Measurements from ENCODE around the gene IP6K3. TPM values are rescaled to one million over a fixed set of nuclear protein-coding genes. Genes with fewer than 3 reads are reported as not detected.

Gene IP6K3
- total RNA-seq, 1 experiment from 2014 or later, result 6.8 TPM

GRCh38 chr6:33740794-33741193, 5.9 kb downstream of the IP6K3 start:
- no peak for DNase-seq (ENCODE audit: low spot score)

GRCh38 chr6:33740204-33740608, 6.5 kb downstream of the IP6K3 start:
- DNase-seq (ENCODE audit: low spot score), result no peak

DNA sequence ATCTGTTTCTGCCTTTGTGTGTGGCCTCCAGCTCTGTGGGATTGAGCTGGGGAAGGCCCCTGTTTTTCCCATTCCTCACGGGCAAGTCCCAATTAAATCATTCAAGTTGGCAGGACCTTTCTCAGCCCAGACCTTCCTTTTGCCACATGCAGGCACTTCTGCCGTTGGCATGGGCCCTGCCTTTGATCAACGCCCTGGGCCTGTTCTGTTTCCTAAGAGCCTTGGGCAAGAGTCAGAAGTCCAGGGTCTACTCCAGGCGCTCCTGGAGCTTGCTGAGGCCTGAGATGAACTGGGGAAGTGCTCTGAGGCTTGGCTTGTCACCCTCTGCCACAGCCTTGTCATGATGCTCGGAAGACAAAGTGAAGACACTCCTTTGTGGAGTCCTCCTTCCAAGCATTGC, 7.1 kb downstream of the IP6K3 start:
- DNase-seq (ENCODE audit: low spot score), result no peak

DNA sequence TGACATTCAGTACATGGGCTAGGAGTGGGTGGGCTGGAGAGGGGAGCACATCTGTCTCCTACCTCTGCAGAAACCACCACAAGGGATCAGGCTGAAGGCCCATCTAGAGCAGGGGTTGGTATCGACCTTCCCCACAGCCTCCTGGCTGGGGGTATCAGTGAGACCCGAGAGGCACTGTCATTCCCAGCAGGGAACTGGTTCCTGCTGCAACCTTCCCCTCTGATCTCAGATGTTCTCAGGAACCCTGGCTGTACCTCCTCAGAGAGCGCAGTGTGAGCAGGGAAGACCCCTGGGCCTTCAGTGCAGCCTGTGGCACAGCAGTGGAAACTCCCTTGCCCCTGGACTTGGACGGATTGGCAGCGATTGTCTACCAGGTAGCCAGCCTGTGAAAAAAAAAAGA, 7.8 kb downstream of the IP6K3 start:
- DNase-seq (ENCODE audit: low spot score), result no peak

GRCh38 chr6:33738153-33738552, 8.6 kb downstream of the IP6K3 start:
- DNase-seq (ENCODE audit: low spot score), result no peak

DNA sequence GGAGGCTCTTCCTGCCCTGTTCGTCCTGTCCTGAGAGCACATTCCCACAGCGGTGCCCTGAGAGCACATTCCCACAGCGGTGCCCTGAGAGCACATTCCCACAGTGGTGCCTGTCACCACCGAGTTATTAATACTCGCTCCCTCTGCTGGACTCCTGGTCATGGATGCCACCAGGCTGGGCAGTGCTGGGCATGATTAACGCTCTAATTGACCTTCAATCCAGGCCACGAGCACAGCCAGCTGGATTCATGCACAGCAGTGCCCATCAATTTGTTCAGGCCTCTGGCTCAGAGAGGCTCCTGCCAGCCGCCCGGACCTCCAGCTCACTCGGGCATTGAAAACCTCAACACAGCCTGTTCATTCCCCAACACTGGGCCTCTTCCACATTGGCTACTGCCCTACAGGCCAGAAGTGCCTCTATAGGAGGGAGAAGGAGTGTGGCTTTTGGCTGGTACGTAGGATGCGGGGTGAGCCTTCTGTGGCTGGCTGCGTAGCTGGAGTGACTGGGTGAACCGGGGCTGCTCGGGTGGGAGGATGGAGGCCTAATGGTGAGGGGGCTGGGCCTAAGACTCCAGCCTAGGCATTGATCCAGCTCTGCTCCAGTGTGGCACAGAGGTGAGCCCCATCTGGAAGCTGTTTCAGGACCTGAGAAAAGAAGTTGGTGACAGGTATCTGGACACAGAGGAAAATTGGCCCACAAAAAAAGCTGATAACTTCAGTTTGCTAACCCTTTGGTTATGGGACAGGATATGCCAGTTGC, 9.3 kb downstream of the IP6K3 start:
- DNase-seq (ENCODE audit: low spot score), result no peak

DNA sequence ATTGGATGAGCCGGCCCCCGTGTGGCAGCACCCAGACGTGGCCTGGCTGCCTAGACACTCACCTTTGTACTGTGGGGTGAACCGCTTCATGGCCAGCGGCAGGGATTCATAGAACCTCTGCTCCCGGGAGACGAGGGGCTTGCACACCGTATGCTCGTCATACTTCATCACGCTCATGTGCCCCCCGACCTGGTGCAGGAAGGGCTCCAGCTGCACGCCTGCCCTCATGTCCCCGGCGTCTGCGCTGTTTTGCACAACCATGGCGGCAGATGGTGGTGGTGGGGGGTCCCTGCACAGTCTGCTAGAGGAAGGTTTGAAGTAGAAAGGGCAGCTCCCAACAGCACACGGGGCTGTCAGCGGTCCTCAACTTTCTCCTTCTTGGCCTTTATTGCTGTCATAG, 11.5 kb downstream of the IP6K3 start:
- DNase-seq (ENCODE audit: low spot score), result no peak

DNA sequence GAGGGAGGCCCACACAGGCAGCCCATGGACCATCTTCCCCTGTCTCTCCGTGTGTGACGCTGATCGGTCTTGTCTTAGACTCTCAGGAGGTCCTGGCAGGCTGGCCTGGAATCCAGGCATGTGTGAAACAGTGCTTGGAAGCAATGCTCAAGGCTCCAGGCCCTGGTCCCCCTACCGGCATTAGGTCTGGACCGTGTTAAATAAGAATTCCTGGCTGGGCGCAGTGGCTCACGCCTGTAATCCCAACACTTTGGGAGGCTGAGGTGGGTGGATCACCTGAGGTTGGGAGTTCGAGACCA, 13.0 kb downstream of the IP6K3 start:
- no peak for DNase-seq (ENCODE audit: low spot score)

DNA sequence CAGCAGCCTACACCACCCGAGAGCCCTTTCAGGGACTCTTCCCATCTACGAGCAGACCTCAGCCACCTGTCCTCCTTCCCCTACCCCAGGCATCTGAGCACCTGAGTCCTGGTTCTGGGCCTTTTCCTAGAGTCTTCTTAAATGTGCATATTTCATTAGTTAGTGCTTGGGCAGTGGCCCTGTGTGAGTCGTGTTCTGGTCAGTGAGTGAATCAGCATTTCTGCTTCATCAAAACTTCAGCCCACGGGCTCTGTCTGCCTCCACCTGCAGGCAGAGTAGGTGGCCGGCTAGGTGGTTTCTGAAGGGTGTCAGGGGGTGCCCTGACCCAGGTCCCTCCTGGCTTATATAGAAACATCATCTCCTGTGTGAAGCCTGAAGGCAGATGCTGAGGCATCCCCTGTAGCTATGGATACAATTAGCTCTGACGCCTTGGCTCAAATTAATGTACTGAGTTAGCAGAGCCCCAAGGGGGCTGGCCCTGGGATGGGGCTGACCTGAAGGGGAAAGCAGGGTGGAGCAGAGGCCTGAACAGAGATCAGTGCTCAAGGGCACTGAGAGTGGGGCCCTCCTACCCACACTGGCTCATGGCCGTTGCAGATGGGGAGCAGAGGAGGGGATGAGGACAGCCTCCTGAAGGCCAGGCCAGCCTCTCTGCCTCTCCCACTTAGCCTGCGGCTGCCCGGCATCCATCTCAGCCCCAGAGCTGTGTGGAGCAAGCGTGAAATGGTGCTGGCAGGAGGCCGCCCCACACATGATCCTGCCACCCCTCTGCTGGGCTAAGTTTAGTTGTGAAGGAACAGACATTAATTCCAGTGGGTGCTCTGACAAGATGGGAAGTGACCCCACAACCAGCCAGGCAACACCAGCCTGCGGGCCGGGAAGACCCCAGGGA, 13.6 kb downstream of the IP6K3 start:
- DNase-seq (ENCODE audit: low spot score), result peak; percentile 18

GRCh38 chr6:33732385-33732784, 14.3 kb downstream of the IP6K3 start:
- DNase-seq (ENCODE audit: low spot score), result no peak

DNA sequence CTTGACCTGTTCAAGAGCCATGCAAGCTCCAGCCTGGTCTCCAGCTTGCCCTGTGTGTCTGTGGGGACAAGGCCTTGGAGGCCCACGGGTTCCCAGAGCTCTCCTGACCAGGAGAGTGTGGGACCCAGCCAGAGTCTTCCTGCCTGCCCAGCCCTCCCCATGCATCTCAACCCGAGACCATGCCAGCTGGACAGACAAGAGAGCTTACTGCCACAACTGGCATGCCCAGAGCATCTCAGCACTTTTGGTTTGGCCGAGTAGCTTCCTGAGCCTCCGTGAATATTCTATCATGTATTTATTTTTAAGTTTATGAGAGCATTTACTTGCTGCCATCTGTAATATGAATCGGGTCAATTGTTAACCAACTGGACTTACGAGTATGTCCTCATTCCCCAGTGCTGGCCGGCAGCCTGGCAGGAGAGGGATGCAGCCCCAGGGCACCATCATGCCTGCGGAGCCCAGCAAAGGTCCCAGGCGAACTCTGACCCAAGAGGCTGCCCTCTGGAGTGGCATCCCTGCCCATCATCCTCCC, 14.9 kb downstream of the IP6K3 start:
- DNase-seq (ENCODE audit: low spot score), result no peak

DNA sequence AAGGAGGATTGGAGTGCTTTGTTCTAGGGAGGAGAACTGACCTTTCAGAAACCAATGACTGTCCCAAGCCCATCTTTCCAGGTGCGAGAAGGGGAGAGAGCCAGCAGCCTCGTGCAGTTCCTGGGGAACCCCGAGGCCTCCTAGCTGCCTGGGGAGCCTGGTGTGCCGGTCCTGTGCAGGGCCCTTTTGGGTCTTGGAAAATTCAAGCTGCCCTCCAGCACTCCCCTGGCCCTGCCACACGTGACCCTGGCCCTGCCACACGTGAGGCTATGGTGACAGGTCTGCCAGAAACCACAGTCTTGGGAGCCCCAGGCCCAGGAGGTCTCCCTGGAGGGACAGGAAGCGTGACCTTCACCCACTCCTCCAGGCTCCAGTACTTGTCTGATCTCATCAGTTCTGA, 15.7 kb downstream of the IP6K3 start:
- no peak for DNase-seq (ENCODE audit: low spot score)

GRCh38 chr6:33730611-33731010, 16.1 kb downstream of the IP6K3 start:
- no peak for DNase-seq (ENCODE audit: low spot score)

- no peak for DNase-seq (ENCODE audit: low spot score)
Observed at GRCh38 chr6:33729059-33729458, 17.6 kb downstream of the IP6K3 start.

GRCh38 chr6:33728438-33728837, 18.3 kb downstream of the IP6K3 start:
- DNase-seq (ENCODE audit: low spot score), result no peak

- DNase-seq (ENCODE audit: low spot score), result no peak
Observed at GRCh38 chr6:33727932-33728331, 18.8 kb downstream of the IP6K3 start.

- DNase-seq (ENCODE audit: low spot score), result no peak
Observed at GRCh38 chr6:33727126-33727525, 19.6 kb downstream of the IP6K3 start.

DNA sequence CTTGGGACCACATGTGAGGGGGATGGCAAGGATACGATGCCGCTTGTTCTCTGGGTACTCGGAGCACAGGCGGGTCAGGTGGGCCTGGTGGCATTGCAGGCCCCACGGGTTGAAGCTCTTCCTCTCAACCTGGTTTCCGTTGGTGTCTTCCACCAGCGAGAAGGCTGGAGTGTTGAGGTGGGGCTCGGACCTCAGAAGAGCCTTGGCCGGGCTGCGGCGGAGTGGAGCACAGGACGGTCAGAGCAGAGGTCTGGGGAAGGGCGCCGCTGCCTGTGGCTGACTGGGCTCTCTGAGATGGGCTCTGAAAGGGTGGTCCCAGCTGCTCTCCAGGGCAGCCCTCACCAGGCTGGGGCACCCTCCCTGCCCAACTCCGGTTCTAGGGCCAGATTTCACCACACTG, 20.0 kb downstream of the IP6K3 start:
- no peak for DNase-seq (ENCODE audit: low spot score)

GRCh38 chr6:33725891-33726673, 20.6 kb downstream of the IP6K3 start:
- DNase-seq (ENCODE audit: low spot score), result no peak

DNA sequence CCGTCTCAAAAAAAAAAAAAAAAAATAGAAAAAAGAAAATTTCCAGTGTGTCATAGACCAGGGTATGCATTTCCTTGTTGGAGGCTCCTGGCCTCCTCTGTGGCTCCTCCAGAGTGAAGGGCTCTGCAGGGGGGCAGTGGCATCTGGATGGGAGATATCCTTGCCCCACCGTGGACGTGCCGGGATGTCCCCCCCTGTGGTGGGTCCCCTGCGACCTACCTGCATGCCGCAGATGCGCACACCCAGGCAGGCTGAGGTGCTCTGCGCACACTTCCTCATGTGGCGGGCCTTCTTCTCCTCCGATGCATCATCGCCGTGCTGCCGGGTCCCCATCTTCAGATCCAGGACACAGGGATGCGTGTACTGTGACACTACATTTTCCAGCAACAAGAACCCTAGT, 21.5 kb downstream of the IP6K3 start:
- DNase-seq (ENCODE audit: low spot score), result no peak

DNA sequence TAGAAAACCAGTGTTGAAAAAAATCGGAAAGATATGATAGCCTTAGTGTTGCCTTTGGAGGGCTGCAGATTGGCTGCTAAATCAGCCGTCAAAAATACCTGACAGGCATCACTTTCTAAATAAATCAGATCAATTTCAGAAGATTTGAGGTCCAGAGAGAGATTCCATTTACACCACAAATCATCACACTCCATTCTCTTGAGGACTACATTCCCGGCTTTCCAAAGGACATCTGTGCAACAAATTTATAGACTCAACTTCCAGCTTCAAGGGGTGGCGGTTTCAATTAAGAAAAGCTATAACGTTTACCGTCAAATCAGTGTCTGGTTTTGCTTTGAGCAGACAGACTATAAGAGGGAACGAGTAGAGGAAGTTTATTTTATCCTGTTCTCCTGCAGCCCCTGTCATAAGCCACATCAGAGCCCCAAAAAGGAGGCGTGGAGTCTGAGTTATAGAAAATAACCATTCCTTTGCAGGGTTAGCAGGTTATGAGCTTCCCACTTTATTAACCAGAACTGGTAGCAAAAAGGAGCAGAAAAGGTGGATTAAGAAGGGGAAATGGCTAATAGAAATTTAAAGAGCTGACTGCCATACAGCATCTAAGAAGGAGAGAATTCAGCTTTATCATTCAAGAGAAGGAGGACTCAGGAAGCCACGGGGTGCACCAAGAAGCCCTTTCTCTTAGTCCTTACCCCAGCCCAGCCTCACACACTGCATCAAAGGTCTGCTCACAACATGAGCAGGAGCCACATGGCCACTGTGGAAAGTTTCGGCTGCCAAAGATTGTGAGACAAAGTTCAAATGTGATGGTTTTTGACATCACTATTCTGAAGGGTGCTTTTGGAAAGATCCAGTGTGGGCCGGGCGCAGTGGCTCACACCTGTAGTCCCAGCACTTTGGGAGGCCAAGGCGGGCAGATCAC, 22.3 kb downstream of the IP6K3 start:
- no peak for DNase-seq (ENCODE audit: low spot score)
